GM12874 (cell line): Measurements from ENCODE around the gene RPL15.

Experiments
- CTCF ChIP-seq: IDR thresholded peaks from 2 replicates; pipeline ENCODE4 v1.5.1; 2011; ENCODE audit warnings: low read depth, mild to moderate bottlenecking, control low read depth, low read length, moderate library complexity; ENCODE audit not compliant: insufficient read depth

RPL15 gene

GRCh38 chr3:23875113-23875725 is 41.7 kb upstream of the RPL15 start:
- TF ChIP-seq CTCF = no peak

GRCh38 chr3:23876923-23877322 is 40.0 kb upstream of the RPL15 start:
- no peak for TF ChIP-seq CTCF

- TF ChIP-seq CTCF = no peak
Observed at GRCh38 chr3:23877329-23877980, 39.5 kb upstream of the RPL15 start.

DNA sequence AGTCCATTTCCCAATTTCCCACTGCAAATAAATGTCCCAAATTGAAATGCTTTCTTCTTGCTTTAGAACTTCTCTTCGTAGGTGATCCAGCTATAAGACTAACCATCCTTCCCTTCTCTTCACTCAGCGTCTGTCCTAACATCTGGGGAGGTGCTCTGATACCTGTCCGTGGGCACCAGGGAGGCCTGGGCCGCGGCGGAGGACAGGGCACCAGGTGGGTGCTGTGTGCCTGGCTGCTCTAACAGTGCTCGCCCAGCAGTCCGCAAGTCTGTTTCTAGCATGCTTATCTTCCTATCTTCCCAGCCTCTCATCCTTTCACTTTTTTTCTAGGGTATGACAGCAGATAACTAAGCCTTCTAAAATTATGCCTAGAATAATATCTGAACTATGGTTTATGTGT is 37.4 kb upstream of the RPL15 start:
- no peak for TF ChIP-seq CTCF

GRCh38 chr3:23880703-23881339 is 36.1 kb upstream of the RPL15 start:
- no peak for TF ChIP-seq CTCF

DNA sequence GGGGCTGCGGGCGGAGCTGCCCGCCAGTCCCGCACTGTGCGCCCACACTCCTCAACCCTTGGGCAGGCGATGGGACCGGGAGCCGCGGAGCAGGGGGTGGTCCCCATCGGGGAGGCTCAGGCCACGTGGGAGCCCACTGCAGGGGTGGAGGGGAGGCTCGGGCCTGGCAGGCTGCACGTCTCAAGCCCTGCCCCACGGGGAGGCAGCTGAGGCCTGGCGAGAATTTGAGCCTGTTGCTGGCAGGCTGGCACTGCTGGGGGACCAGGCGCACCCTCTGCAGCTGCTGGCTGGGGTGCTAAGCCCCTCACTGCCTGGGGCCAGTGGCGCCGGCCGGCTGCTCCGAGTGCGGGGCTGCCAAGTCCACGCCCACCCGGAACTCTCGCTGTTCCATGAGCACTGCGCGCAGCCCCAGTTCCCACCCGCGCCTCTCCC is 34.4 kb upstream of the RPL15 start:
- no peak for TF ChIP-seq CTCF

DNA sequence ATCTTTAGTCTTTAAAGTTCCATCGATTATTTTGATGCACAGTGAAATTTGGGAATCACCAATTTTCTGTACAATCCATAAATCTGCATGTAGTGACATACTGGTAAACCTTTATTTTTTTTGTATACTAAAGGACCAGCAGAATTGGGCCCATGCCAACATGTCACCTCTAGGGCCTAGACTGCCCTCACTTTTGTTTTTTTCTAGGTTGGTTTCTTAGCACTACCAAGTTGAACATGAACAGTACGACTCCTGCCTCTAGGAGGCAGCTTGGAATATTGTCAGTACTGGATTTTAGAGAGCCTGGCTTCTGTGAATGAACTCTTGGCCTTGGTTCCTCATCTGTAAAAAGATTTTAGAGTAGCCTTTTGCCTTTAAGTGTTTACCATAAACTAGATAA is 32.5 kb upstream of the RPL15 start:
- no peak for TF ChIP-seq CTCF
